HEK293 (cell line): ENCODE measurements around the gene SNRNP70.
A peak's percentile ranks its signal among the peaks of the same experiment; 100 is the strongest.

ENCODE experiments used
- CTCF ChIA-PET: fragments of 350-600 bp; formaldehyde crosslinking; extraction: SDS; loops from one replicate; lab custom pipeline; 2021; ENCODE audit warnings: antibody characterized with exemption; lab: Yijun Ruan, JAX
- POLR2A ChIA-PET: fragments of 300-600 bp; formaldehyde crosslinking; extraction: SDS; loops from one replicate; lab custom pipeline; 2020; ENCODE audit warnings: antibody characterized with exemption, inconsistent platforms; lab: Yijun Ruan, JAX
- H3K27ac ChIP-seq: fragments of 200-500 bp; sonication (Bioruptor generic); 2 replicates; pipeline ENCODE4 v1.5.1; 2014; ENCODE audit warnings: low read depth, low read length, control low read depth, inconsistent platforms; ENCODE audit errors: extremely low read depth
- H3K36me3 ChIP-seq, 2 experiments: fragments of 200-500 bp in 1 of 2; sonication (Bioruptor generic) in 1 of 2; 1 replicate in 1 of 2; 2 replicates in 1 of 2; pipeline ENCODE4 v1.5.1; 2014 to 2017; ENCODE audit warnings: inconsistent platforms in 2 of 2, low read length in 2 of 2; ENCODE audit not compliant: control insufficient read depth in 2 of 2, insufficient read depth in 1 of 2
- H3K4me1 ChIP-seq: fragments of 200-500 bp; sonication (Bioruptor generic); 2 replicates; pipeline ENCODE4 v1.5.1; 2014; ENCODE audit warnings: mild to moderate bottlenecking, low read length, inconsistent platforms; ENCODE audit not compliant: control insufficient read depth, insufficient read depth
- H3K4me3 ChIP-seq: 2 replicates; pipeline ENCODE4 v1.5.1; 2011; ENCODE audit warnings: low read depth, mild to moderate bottlenecking, control low read depth, low read length, moderate library complexity
- H3K9me3 ChIP-seq: fragments of 200-500 bp; sonication (Bioruptor generic); 2 replicates; pipeline ENCODE4 v1.5.1; 2014; ENCODE audit warnings: low read depth, low read length, inconsistent platforms; ENCODE audit not compliant: control insufficient read depth, insufficient read depth
- KLF7 ChIP-seq: fragments of 450-650 bp; formaldehyde crosslinking; IDR thresholded peaks from 2 replicates; pipeline ENCODE4 v1.5.1; 2016; ENCODE audit warnings: missing biosample characterization, missing genetic modification characterization, borderline replicate concordance
- OVOL3 ChIP-seq: fragments of 450-650 bp; formaldehyde crosslinking; IDR thresholded peaks from 2 replicates; pipeline ENCODE4 v1.5.1; 2016; ENCODE audit warnings: missing biosample characterization, missing genetic modification characterization
- SP2 ChIP-seq: fragments of 450-650 bp; formaldehyde crosslinking; IDR thresholded peaks from 2 replicates; pipeline ENCODE4 v1.5.1; 2016; ENCODE audit warnings: missing biosample characterization, missing genetic modification characterization
- SP3 ChIP-seq: fragments of 450-650 bp; formaldehyde crosslinking; IDR thresholded peaks from 2 replicates; pipeline ENCODE4 v1.5.1; 2016; ENCODE audit warnings: missing biosample characterization, missing genetic modification characterization
- WT1 ChIP-seq: fragments of 450-650 bp; formaldehyde crosslinking; IDR thresholded peaks from 2 replicates; pipeline ENCODE4 v1.5.1; 2016; ENCODE audit warnings: missing biosample characterization, missing genetic modification characterization
- YY2 ChIP-seq: fragments of 450-650 bp; formaldehyde crosslinking; IDR thresholded peaks from 2 replicates; pipeline ENCODE4 v1.5.1; 2016; ENCODE audit warnings: missing biosample characterization, missing genetic modification characterization
- ZBTB11 ChIP-seq: fragments of 450-650 bp; formaldehyde crosslinking; conservative IDR thresholded peaks from 2 replicates; pipeline ENCODE4 v1.5.1; 2016; ENCODE audit warnings: low read depth, missing biosample characterization, missing genetic modification characterization
- ZBTB20 ChIP-seq: fragments of 450-650 bp; formaldehyde crosslinking; IDR thresholded peaks from 2 replicates; pipeline ENCODE4 v1.5.1; 2016; ENCODE audit warnings: missing biosample characterization, missing genetic modification characterization
- ZFHX2 ChIP-seq: fragments of 450-650 bp; formaldehyde crosslinking; conservative IDR thresholded peaks from 2 replicates; pipeline ENCODE4 v1.5.1; 2016; ENCODE audit warnings: missing biosample characterization, missing genetic modification characterization
- ZFP37 ChIP-seq: fragments of 450-650 bp; formaldehyde crosslinking; IDR thresholded peaks from 2 replicates; pipeline ENCODE4 v1.5.1; 2016; ENCODE audit warnings: missing biosample characterization, missing genetic modification characterization
- ZNF202 ChIP-seq: fragments of 450-650 bp; formaldehyde crosslinking; IDR thresholded peaks from 2 replicates; pipeline ENCODE4 v1.5.1; 2016; ENCODE audit warnings: missing biosample characterization, missing genetic modification characterization, borderline replicate concordance
- ZNF214 ChIP-seq: fragments of 450-650 bp; formaldehyde crosslinking; IDR thresholded peaks from 2 replicates; pipeline ENCODE4 v1.5.1; 2017; ENCODE audit warnings: missing biosample characterization, mild to moderate bottlenecking, missing genetic modification characterization, borderline replicate concordance
- ZNF274 ChIP-seq, 2 experiments: fragments of 200-500 bp in 1 of 2; fragments of 450-650 bp in 1 of 2; sonication (Bioruptor generic) in 1 of 2; formaldehyde crosslinking in 1 of 2; IDR thresholded peaks; 2 replicates each; pipeline versions ENCODE4 v1.5.1 to v1.6.1; 2014 to 2016; ENCODE audit warnings: borderline replicate concordance in 1 of 2, inconsistent platforms in 1 of 2, low read length in 1 of 2, missing biosample characterization in 1 of 2, missing genetic modification characterization in 1 of 2
- ZNF335 ChIP-seq: fragments of 450-650 bp; formaldehyde crosslinking; conservative IDR thresholded peaks from 2 replicates; pipeline ENCODE4 v1.5.1; 2016; ENCODE audit warnings: missing biosample characterization, missing genetic modification characterization
- ZNF473 ChIP-seq: fragments of 450-650 bp; formaldehyde crosslinking; IDR thresholded peaks from 2 replicates; pipeline ENCODE4 v1.5.1; 2017; ENCODE audit warnings: missing biosample characterization, missing genetic modification characterization
- ZNF558 ChIP-seq: fragments of 450-650 bp; formaldehyde crosslinking; IDR thresholded peaks from 2 replicates; pipeline ENCODE4 v1.5.1; 2016; ENCODE audit warnings: missing biosample characterization, missing genetic modification characterization
- ZNF654 ChIP-seq: fragments of 450-650 bp; formaldehyde crosslinking; IDR thresholded peaks from 2 replicates; pipeline ENCODE4 v1.5.1; 2016; ENCODE audit warnings: low read depth, missing biosample characterization, missing genetic modification characterization
- ZNF660 ChIP-seq: fragments of 450-650 bp; IDR thresholded peaks from 2 replicates; pipeline ENCODE4 v1.5.1; 2018; ENCODE audit warnings: missing biosample characterization, mild to moderate bottlenecking, missing genetic modification characterization
- ZSCAN23 ChIP-seq: fragments of 450-650 bp; formaldehyde crosslinking; IDR thresholded peaks from 2 replicates; pipeline ENCODE4 v1.5.1; 2016; ENCODE audit warnings: missing biosample characterization, missing genetic modification characterization
- ZXDB ChIP-seq: fragments of 450-650 bp; formaldehyde crosslinking; IDR thresholded peaks from 2 replicates; pipeline ENCODE4 v1.5.1; 2016; ENCODE audit warnings: missing biosample characterization, missing genetic modification characterization
- TF ChIP-seq, protein P1 (sequence below): fragments of 450-650 bp; formaldehyde crosslinking; IDR thresholded peaks from 2 replicates; pipeline ENCODE4 v1.5.1; 2017; ENCODE audit warnings: missing biosample characterization, missing genetic modification characterization
- TF ChIP-seq, protein P2 (sequence below): fragments of 450-650 bp; formaldehyde crosslinking; IDR thresholded peaks from 2 replicates; pipeline ENCODE4 v1.5.1; 2016; ENCODE audit warnings: missing biosample characterization, missing genetic modification characterization
- TF ChIP-seq, protein P3 (sequence below): fragments of 450-650 bp; formaldehyde crosslinking; IDR thresholded peaks from 2 replicates; pipeline ENCODE4 v1.5.1; 2016; ENCODE audit warnings: missing biosample characterization, missing genetic modification characterization

The SNRNP70 gene

DNA sequence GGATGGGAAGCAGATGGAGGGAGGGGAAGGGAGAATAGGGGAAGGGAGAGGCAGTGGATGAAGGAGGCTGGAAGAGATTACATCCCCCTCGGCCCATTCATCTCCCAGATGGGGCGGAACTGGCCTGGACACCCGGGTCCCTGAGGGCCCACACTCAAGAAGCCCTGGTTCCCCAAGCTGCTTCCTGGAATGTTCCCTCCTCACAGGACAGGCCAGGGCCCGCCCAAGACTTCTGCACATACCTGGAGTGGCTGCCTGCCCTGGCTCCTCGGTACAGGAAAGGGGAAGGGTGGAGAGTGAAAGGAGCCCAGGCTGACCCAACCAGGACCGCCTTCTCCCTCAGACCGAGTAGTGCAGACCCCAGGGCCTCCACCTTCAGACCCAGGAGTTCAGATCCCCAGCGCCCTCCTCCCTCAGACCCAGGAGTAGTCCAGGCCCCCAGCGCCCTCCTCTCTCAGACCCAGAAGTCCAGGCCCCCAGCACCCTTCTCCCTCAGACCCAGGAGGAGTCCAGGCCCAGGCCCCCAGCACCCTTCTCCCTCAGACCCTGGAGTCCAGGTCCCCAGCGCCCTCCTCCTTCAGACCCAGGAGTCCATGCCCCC, 21.1 kb upstream of the SNRNP70 start:
- TF ChIP-seq SP2 (tag by site-specific recombination) (peak; percentile 36), ZBTB11 (no peak), ZNF558 (tag by site-specific recombination) (no peak), KLF7 (tag by site-specific recombination) (no peak), ZNF660 (tag by site-specific recombination) (no peak), ZBTB20 (tag by site-specific recombination) (0 out of 2 replicates have a peak, but pooled peaks have one; percentile 9), ZNF202 (no peak), ZXDB (tag by site-specific recombination) (no peak), OVOL3 (tag by site-specific recombination) (no peak), YY2 (tag by site-specific recombination) (no peak), ZNF335 (peak; percentile 40)
- TF ChIP-seq, all 188 proteins: peak for 3
- Histone ChIP-seq H3K27ac (no peak overlapping the region), H3K4me3 (no peak overlapping the region), H3K36me3 (no peaks in the 10 kb centered on the region), H3K9me3 (no peaks in the 10 kb centered on the region), H3K4me1 (peaks cover 6% of the 10 kb centered on the region)
- CTCF ChIA-PET = interaction anchor here (1.4 kb wide), 1 partner anchor 64 kb away, joined by 4 read pairs; no protein-coding TSS in a partner anchor
- POLR2A ChIA-PET = interaction anchor here (1.0 to 2.0 kb wide), 3 partner anchors 8 to 252 kb away, joined by 3 to 12 read pairs (median 8); partner anchors contain the start of genes GYS1 and RUVBL2

GRCh38 chr19:49064768-49065611, 20.3 kb upstream of the SNRNP70 start, which contains the start of gene NTF4:
NTF4 (minus strand) TSS chr19:49064818; CDS start chr19:49061997, 2,821 bp downstream.
- ChIA-PET POLR2A (interaction anchor here (1.0 to 2.0 kb wide), 4 partner anchors 9 to 253 kb away, joined by 3 to 12 read pairs (median 6); partner anchors contain the start of genes GYS1, LIN7B and RUVBL2), CTCF (interaction anchor here (0.6 to 1.7 kb wide), 12 partner anchors 9 to 441 kb away, joined by 3 to 9 read pairs (median 4); no protein-coding TSS in a partner anchor)
- TF ChIP-seq, protein P1, sequence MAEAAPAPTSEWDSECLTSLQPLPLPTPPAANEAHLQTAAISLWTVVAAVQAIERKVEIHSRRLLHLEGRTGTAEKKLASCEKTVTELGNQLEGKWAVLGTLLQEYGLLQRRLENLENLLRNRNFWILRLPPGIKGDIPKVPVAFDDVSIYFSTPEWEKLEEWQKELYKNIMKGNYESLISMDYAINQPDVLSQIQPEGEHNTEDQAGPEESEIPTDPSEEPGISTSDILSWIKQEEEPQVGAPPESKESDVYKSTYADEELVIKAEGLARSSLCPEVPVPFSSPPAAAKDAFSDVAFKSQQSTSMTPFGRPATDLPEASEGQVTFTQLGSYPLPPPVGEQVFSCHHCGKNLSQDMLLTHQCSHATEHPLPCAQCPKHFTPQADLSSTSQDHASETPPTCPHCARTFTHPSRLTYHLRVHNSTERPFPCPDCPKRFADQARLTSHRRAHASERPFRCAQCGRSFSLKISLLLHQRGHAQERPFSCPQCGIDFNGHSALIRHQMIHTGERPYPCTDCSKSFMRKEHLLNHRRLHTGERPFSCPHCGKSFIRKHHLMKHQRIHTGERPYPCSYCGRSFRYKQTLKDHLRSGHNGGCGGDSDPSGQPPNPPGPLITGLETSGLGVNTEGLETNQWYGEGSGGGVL (tag by site-specific recombination) = peak; percentile 38; the same call in 1 of the 2 replicates
- TF ChIP-seq ZNF654 (tag by site-specific recombination) (no peak), SP3 (tag by site-specific recombination) (no peak; the same call in none of the 2 replicates), ZFP37 (no peak), ZNF274 (IDR thresholded peaks at IDR 0.05; ENCODE audit: low read length) (no peak), ZNF274 (tag by site-specific recombination; IDR thresholded peaks at IDR 0.05; ENCODE audit: borderline replicate concordance) (no peak), ZNF214 (tag by site-specific recombination) (no peak), WT1 (no peak), YY2 (tag by site-specific recombination) (no peak), ZFHX2 (tag by site-specific recombination) (no peak; the same call in 1 of the 2 replicates), ZNF473 (no peak), ZSCAN23 (tag by site-specific recombination) (no peak)
- TF ChIP-seq, protein P2, sequence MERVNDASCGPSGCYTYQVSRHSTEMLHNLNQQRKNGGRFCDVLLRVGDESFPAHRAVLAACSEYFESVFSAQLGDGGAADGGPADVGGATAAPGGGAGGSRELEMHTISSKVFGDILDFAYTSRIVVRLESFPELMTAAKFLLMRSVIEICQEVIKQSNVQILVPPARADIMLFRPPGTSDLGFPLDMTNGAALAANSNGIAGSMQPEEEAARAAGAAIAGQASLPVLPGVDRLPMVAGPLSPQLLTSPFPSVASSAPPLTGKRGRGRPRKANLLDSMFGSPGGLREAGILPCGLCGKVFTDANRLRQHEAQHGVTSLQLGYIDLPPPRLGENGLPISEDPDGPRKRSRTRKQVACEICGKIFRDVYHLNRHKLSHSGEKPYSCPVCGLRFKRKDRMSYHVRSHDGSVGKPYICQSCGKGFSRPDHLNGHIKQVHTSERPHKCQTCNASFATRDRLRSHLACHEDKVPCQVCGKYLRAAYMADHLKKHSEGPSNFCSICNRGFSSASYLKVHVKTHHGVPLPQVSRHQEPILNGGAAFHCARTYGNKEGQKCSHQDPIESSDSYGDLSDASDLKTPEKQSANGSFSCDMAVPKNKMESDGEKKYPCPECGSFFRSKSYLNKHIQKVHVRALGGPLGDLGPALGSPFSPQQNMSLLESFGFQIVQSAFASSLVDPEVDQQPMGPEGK (tag by site-specific recombination) = 0 out of 2 replicates have a peak, but pooled peaks have one; percentile 42
- TF ChIP-seq, protein P3, sequence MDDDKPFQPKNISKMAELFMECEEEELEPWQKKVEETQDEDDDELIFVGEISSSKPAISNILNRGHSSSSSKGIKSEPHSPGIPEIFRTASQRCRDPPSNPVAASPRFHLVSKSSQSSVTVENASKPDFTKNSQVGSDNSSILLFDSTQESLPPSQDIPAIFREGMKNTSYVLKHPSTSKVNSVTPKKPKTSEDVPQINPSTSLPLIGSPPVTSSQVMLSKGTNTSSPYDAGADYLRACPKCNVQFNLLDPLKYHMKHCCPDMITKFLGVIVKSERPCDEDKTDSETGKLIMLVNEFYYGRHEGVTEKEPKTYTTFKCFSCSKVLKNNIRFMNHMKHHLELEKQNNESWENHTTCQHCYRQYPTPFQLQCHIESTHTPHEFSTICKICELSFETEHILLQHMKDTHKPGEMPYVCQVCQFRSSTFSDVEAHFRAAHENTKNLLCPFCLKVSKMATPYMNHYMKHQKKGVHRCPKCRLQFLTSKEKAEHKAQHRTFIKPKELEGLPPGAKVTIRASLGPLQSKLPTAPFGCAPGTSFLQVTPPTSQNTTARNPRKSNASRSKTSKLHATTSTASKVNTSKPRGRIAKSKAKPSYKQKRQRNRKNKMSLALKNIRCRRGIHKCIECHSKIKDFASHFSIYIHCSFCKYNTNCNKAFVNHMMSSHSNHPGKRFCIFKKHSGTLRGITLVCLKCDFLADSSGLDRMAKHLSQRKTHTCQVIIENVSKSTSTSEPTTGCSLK (tag by site-specific recombination) = no peak

More at GRCh38 chr19:49064768-49065611, 20.3 kb upstream of the SNRNP70 start, which contains the start of gene NTF4:
- H3K4me3 ChIP-seq = peak within 1 kb of the TSS; percentile 29
- no peaks in the 10 kb centered on the region for H3K9me3 ChIP-seq
- no peaks in the 10 kb centered on the region for H3K36me3 ChIP-seq
- peaks cover 6% of the 10 kb centered on the region for H3K4me1 ChIP-seq
- H3K27ac ChIP-seq = no peak within 1 kb of the TSS
